ENCODE data around the gene GAMT.
"Not testable (repeated sequence)": the region's sequence is repeated elsewhere in the genome, so short reads cannot be mapped to it uniquely, and the experiment has no call there.

GAMT gene

GRCh38 chr19:1401138-1401888, at the start of gene GAMT:
Gene GAMT, minus strand, starts transcription at chr19:1401542. Its CDS starts 66 bp downstream, at chr19:1401476.
- peak within 1 kb of the TSS; percentile 69 for H3K4me3 Mint-ChIP-seq
- peak; percentile 65 for DNase-seq
- no peaks in the 10 kb centered on the region for H3K36me3 Mint-ChIP-seq (ENCODE audit: low read depth)
- no peaks in the 10 kb centered on the region for H3K9me3 Mint-ChIP-seq
- H3K27me3 Mint-ChIP-seq: peaks cover 5% of the 10 kb centered on the region
- H3K27ac Mint-ChIP-seq: no peak within 1 kb of the TSS
- H3K4me1 Mint-ChIP-seq: peaks cover 14% of the 10 kb centered on the region
- peak; percentile 48 for ATAC-seq

- peaks cover 12% of the 10 kb centered on the region for H3K4me1 Mint-ChIP-seq
- no peaks in the 10 kb centered on the region for H3K36me3 Mint-ChIP-seq (ENCODE audit: low read depth)
- H3K4me3 Mint-ChIP-seq: peak within 1 kb of the TSS; percentile 22
- peaks cover 56% of the 10 kb centered on the region for H3K27me3 Mint-ChIP-seq
- H3K9me3 Mint-ChIP-seq: no peaks in the 10 kb centered on the region
- DNase-seq (peak; percentile 38), ATAC-seq (no peak)
- no peak within 1 kb of the TSS for H3K27ac Mint-ChIP-seq
Measured at GRCh38 chr19:1449467-1450442, 48.4 kb upstream of the GAMT start, which contains the start of gene APC2. Gene APC2, plus strand, starts transcription at chr19:1450121. Its CDS starts 2,881 bp downstream, at chr19:1453002.

- Mint-ChIP-seq H3K4me1 (peaks cover 10% of the 10 kb centered on the region), H3K36me3 (ENCODE audit: low read depth) (no peaks in the 10 kb centered on the region), H3K4me3 (no peak overlapping the region), H3K27me3 (peaks cover 44% of the 10 kb centered on the region), H3K9me3 (no peaks in the 10 kb centered on the region), H3K27ac (no peak overlapping the region)
- ATAC-seq (no peak), DNase-seq (no peak)
Measured at GRCh38 chr19:1447944-1448343, 46.6 kb upstream of the GAMT start.

GRCh38 chr19:1447504-1447903, 46.2 kb upstream of the GAMT start:
- no peak overlapping the region for H3K4me3 Mint-ChIP-seq
- H3K36me3 Mint-ChIP-seq (ENCODE audit: low read depth): peaks cover 4% of the 10 kb centered on the region
- ATAC-seq (no peak), DNase-seq (no peak)
- no peaks in the 10 kb centered on the region for H3K9me3 Mint-ChIP-seq
- H3K4me1 Mint-ChIP-seq: peaks cover 10% of the 10 kb centered on the region
- peaks cover 41% of the 10 kb centered on the region for H3K27me3 Mint-ChIP-seq
- H3K27ac Mint-ChIP-seq: no peak overlapping the region

GRCh38 chr19:1446713-1447481, 45.6 kb upstream of the GAMT start:
- H3K4me1 Mint-ChIP-seq: peaks cover 13% of the 10 kb centered on the region
- no peaks in the 10 kb centered on the region for H3K9me3 Mint-ChIP-seq
- ATAC-seq: no peak
- DNase-seq: no peak
- H3K27me3 Mint-ChIP-seq: peaks cover 38% of the 10 kb centered on the region
- no peak overlapping the region for H3K4me3 Mint-ChIP-seq
- H3K36me3 Mint-ChIP-seq (ENCODE audit: low read depth): peaks cover 10% of the 10 kb centered on the region
- H3K27ac Mint-ChIP-seq: no peak overlapping the region

- H3K9me3 Mint-ChIP-seq: no peaks in the 10 kb centered on the region
- H3K4me3 Mint-ChIP-seq: no peak overlapping the region
- DNase-seq (no peak), ATAC-seq (no peak)
- H3K27ac Mint-ChIP-seq: no peak overlapping the region
- H3K27me3 Mint-ChIP-seq: peaks cover 36% of the 10 kb centered on the region
- H3K36me3 Mint-ChIP-seq (ENCODE audit: low read depth): peaks cover 18% of the 10 kb centered on the region
- peaks cover 20% of the 10 kb centered on the region for H3K4me1 Mint-ChIP-seq
Measured at GRCh38 chr19:1445932-1446712, 44.8 kb upstream of the GAMT start.

- ATAC-seq: peak; percentile 75
- peaks cover 28% of the 10 kb centered on the region for H3K27me3 Mint-ChIP-seq
- H3K36me3 Mint-ChIP-seq (ENCODE audit: low read depth): peaks cover 26% of the 10 kb centered on the region
- DNase-seq: peak; percentile 87
- peaks cover 25% of the 10 kb centered on the region for H3K4me1 Mint-ChIP-seq
- H3K9me3 Mint-ChIP-seq: no peaks in the 10 kb centered on the region
- H3K27ac Mint-ChIP-seq: no peak overlapping the region
- peak overlapping the region; percentile 58 for H3K4me3 Mint-ChIP-seq
Measured at GRCh38 chr19:1445185-1445931, 44.0 kb upstream of the GAMT start.

- peak overlapping the region; percentile 94 for H3K4me3 Mint-ChIP-seq
- ATAC-seq (no peak), DNase-seq (no peak)
- H3K9me3 Mint-ChIP-seq: no peaks in the 10 kb centered on the region
- H3K4me1 Mint-ChIP-seq: peaks cover 47% of the 10 kb centered on the region
- peaks cover 3% of the 10 kb centered on the region for H3K27me3 Mint-ChIP-seq
- peak overlapping the region; percentile 65 for H3K27ac Mint-ChIP-seq
- peaks cover 44% of the 10 kb centered on the region for H3K36me3 Mint-ChIP-seq (ENCODE audit: low read depth)
Measured at GRCh38 chr19:1441677-1442438, 40.5 kb upstream of the GAMT start.

GRCh38 chr19:1441022-1441426, 39.7 kb upstream of the GAMT start:
- ATAC-seq (no peak), DNase-seq (no peak)
- Mint-ChIP-seq H3K36me3 (ENCODE audit: low read depth) (peaks cover 44% of the 10 kb centered on the region), H3K4me3 (peak overlapping the region; percentile 94), H3K9me3 (no peaks in the 10 kb centered on the region), H3K4me1 (peaks cover 47% of the 10 kb centered on the region), H3K27me3 (no peaks in the 10 kb centered on the region), H3K27ac (peak overlapping the region; percentile 99)

- Mint-ChIP-seq H3K27me3 (no peaks in the 10 kb centered on the region), H3K4me3 (peak overlapping the region; percentile 94), H3K4me1 (peaks cover 45% of the 10 kb centered on the region), H3K9me3 (no peaks in the 10 kb centered on the region), H3K36me3 (ENCODE audit: low read depth) (peaks cover 44% of the 10 kb centered on the region), H3K27ac (peak overlapping the region; percentile 99)
- no peak for ATAC-seq
- no peak for DNase-seq
Measured at GRCh38 chr19:1440418-1440801, 39.1 kb upstream of the GAMT start.

- not testable (repeated sequence) for ATAC-seq, DNase-seq, H3K9me3 Mint-ChIP-seq, H3K27me3 Mint-ChIP-seq
- Mint-ChIP-seq H3K36me3 (ENCODE audit: low read depth) (peaks cover 44% of the 10 kb centered on the region), H3K4me3 (peak overlapping the region; percentile 94), H3K27ac (peak overlapping the region; percentile 99), H3K4me1 (peaks cover 41% of the 10 kb centered on the region)
Measured at GRCh38 chr19:1439525-1440417, 38.4 kb upstream of the GAMT start.

- no peaks in the 10 kb centered on the region for H3K9me3 Mint-ChIP-seq
- peak overlapping the region; percentile 94 for H3K4me3 Mint-ChIP-seq
- H3K4me1 Mint-ChIP-seq: peaks cover 41% of the 10 kb centered on the region
- DNase-seq (no peak), ATAC-seq (no peak)
- peaks cover 44% of the 10 kb centered on the region for H3K36me3 Mint-ChIP-seq (ENCODE audit: low read depth)
- peak overlapping the region; percentile 99 for H3K27ac Mint-ChIP-seq
- H3K27me3 Mint-ChIP-seq: no peaks in the 10 kb centered on the region
Measured at GRCh38 chr19:1438933-1439354, 37.6 kb upstream of the GAMT start.
